HG03575 (cell line): ENCODE measurements around the gene PROZ.

ENCODE experiments used
- ATAC-seq: cut with Tn5 transposase; IDR thresholded peaks from one replicate; pipeline ENCODE4 v1.9.1; 2021; ENCODE audit not compliant: unreplicated experiment, insufficient number of reproducible peaks, low FRiP score; ENCODE audit errors: extremely low read depth

Gene PROZ

GRCh38 chr13:113187883-113188665 is 29.6 kb downstream of the PROZ start:
- no peak for ATAC-seq

DNA sequence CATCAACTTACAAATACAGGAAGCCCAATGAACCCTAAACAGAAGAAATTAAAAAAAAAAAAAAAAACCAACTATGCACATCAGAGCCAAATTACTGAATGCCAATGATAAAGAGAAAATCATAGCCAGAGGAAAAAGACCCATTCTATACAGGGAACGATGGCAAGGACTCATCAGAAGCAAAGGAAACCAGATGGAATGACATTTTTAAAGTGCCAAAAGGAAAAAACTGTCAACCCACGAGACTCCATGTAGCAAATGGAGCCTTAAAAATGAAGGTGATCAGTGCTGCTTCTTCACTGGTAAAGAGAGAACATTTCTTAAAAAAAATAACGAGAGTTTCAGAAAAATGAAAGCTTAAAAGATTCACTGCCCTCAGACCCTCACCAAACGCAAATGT is 31.7 kb downstream of the PROZ start:
- ATAC-seq = no peak

DNA sequence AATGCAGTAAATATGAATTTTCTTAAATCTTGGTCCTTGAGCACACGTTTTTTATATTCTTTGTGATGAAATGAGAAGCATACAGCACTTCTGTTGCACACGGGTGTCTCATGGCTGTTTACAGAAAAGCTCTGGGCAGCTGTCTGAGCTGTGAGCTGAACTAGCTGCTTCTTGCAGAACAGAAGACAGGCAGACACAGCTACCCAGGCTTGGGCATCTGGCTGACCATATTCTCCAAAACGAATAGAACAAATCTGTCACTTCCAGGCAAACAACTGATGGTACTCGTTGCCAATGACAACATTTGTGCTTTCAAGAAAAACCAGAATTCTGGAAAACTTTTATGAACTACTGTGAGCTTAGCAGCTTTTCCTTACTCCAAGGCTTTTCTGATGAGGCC is 33.8 kb downstream of the PROZ start:
- no peak for ATAC-seq

GRCh38 chr13:113192902-113193301 is 34.5 kb downstream of the PROZ start:
- no peak for ATAC-seq

GRCh38 chr13:113195360-113195759 is 36.9 kb downstream of the PROZ start:
- ATAC-seq = no peak

- no peak for ATAC-seq
Observed at GRCh38 chr13:113196970-113197737, 38.7 kb downstream of the PROZ start.

- no peak for ATAC-seq
Observed at GRCh38 chr13:113201815-113202214, 43.4 kb downstream of the PROZ start.

- no peak for ATAC-seq
Observed at GRCh38 chr13:113202912-113203311, 44.5 kb downstream of the PROZ start.

DNA sequence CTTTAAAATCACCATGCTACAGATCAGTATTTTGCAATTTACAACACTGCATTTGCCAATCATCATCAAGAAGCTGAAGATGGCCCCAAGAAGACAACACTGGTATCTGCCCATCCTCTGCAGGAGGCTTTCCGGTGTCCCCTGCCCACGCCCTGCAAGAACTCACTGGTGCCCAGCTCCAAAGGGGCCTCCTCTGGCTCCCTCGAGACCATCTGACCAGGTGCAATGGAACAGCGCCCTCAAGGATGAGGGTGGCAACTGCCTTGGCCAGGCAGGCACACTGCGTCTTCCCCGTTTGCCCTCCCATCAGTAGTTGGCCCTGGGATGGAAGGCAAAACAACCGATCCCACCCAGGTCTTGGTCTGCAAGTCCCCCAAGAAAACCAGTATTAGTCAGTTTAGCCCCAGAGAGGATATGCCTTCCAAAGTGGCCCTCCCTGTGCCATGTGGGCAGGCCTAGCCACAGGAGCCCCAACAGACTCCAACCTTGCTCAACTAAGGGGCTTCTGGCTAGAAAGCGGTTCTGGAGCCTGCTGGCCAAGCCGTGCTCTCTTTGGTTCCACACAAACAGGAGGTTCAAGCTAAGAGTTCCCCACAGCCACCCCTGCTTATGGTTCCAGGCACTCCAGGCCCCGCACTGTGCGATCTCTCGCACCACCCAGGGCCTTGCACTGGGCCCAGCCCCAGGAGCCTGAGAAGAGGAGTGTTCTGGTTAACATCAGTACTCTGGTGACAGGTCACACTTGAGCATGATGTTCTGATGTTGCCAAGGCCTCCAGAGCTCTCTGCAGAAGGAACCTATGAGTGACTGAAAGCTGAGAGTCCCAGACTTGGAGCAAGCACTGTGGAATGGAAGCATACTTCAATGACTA is 45.3 kb downstream of the PROZ start:
- ATAC-seq = no peak

DNA sequence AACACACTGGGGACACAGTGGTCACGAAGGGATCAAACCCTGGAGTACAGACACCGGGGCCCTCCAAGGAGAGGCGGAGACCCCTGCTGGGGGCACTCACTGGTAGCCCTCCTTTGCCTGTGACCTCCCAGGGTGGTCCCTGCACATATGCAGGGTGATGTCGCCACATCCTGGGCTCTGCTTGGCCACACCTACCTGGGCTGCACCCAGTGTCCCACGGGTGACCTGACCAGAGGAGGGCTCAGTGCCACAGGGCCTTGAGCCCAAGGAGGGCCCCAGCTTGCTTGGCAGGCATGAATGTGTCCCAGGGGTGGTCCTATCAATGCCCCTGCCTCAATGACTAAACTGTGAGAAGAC is 45.9 kb downstream of the PROZ start:
- no peak for ATAC-seq

DNA sequence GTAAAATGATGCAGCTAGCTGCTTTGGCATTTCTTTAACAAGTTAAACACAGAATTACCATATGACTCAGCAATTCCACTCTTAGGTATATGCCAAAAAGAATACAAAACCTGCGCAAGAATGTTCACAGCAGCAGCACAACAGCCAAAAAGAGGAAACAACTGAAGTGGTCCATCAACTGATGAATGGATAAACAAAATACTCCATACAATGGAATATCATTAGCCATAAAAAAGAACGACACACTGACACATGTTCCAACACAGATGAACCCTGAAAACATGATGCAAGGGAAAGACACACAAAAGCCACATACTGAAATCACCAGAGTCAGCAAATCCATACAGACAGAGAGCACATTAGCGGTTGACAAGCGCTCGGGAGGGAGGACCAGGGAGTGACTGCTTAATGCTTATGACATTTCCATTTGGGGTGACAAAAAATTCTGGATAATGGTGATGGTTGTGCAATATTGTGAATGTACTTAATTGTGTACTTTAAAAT is 47.0 kb downstream of the PROZ start:
- ATAC-seq = no peak

GRCh38 chr13:113207460-113207859 is 49.0 kb downstream of the PROZ start:
- no peak for ATAC-seq

GRCh38 chr13:113207890-113208420 is 49.5 kb downstream of the PROZ start:
- no peak for ATAC-seq

DNA sequence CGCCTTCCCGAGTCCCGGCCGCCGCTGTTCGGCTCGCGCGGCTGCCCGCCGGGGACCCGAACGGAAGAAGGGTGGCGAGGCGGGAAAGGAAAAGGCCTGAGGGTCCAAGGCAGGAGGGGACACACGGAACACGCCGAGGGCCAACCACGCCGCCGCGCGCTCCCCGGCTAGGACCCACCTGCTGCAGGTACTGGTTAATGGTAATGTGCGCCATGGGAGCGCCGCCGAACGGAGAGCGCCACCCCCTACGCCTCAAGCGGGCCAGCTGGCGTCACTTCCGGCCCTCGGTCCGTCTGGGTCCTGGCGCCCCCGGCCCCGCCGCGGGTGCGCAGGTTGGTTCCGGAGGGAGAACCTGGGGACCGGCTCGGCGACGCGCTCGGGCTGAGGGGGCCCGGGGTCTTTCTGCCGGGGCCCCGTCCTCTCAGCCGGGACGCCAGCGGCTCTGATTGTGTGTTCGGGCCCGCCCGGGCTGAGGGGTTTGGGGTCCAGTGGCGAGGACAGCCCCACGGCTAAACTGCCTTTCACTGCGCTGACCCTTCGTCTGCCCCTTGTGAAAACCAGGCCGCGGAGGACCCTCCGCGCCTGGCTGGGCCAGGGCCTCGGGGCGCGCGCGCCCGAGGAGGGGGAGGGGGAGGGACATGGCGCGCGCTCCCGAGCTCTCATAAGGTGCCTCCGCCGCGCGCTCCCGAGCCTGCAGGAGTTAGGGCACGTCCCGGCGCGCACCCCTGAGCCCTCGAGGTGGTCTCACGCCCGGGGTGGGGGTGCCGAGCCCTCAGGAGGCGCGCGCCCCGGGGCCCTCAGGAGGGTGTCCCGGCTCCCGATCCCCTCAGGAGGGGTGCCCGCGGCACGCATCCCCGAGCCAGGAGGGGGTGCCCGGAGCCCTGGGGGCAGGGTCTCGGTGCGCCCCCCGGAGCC is 50.2 kb downstream of the PROZ start, which contains the start of gene PCID2:
Gene PCID2, minus strand, starts transcription at position 249 of the 915 bp plus-strand sequence. Its CDS starts 35 bp downstream, at position 214.
- ATAC-seq = no peak

DNA sequence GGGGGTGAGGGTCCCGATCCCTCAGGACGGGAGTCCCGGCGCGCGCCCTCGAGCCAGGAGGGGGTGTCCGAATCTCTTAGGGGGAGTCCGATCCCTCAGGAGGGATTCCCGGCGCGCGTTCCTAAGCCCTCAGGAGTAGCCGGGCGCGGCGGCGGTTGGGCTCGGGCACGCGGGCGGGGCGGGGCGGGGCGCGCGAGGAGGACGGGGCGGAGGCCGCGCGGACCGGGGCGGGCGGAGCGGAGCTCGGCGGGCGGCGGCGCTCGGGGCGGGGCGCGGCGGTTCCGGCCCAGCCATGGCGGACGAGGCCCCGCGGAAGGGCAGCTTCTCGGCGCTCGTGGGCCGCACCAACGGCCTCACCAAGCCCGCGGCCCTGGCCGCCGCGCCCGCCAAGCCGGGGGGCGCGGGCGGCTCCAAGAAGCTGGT is 50.9 kb downstream of the PROZ start, which contains the start of gene CUL4A:
Gene CUL4A, plus strand, starts transcription at position 278 of the 423 bp plus-strand sequence. Its CDS starts 15 bp downstream, at position 293.
- ATAC-seq = no peak

GRCh38 chr13:113209759-113210421 is 51.4 kb downstream of the PROZ start:
- ATAC-seq = no peak

DNA sequence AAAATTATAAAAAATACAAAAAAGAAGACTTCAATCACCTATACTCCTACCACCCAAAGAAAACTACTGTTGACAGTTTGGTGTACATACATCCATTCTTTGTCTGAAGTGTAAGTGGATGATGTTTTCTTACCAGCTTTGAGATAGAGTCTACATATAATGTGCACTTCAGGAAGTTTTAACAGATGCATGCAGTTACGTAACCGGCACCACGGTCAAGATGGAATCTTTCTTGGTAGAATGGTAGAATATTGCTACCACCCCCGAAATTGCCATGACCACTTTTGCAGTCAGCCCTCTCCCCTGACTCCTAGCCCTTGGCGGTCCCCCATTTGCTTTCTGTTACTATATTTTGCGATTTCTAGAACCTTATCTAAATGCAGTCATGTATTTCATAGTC is 52.4 kb downstream of the PROZ start:
- no peak for ATAC-seq
